Stimulated activated naive CD4-positive, alpha-beta T cell treated with Interleukin-2 at 50 U/mL for 16 hours (primary cell): Measurements from ENCODE around the gene GTPBP3.
A peak's percentile ranks its signal among the peaks of the same experiment; 100 is the strongest.

Source experiments
- DNase-seq: peaks from one replicate; lab custom pipeline; 2025; lab: John Stamatoyannopoulos, UW

The GTPBP3 gene

GRCh38 chr19:17327654-17328516, 9.5 kb upstream of the GTPBP3 start:
- peak; percentile 44 for DNase-seq

GRCh38 chr19:17328517-17329365, 8.6 kb upstream of the GTPBP3 start:
- peak; percentile 31 for DNase-seq

- DNase-seq = no peak
These were observed 7.7 kb upstream of the GTPBP3 start for GRCh38 chr19:17329366-17330261.

- no peak for DNase-seq
These were observed 6.9 kb upstream of the GTPBP3 start for GRCh38 chr19:17330262-17331044.

- no peak for DNase-seq
These were observed 6.3 kb upstream of the GTPBP3 start for GRCh38 chr19:17331045-17331558.

- DNase-seq = no peak
These were observed 5.0 kb upstream of the GTPBP3 start for GRCh38 chr19:17332360-17332676.

GRCh38 chr19:17332677-17333581, 4.4 kb upstream of the GTPBP3 start:
- DNase-seq = peak; percentile 25

GRCh38 chr19:17333611-17334413, 3.5 kb upstream of the GTPBP3 start:
- peak; percentile 81 for DNase-seq

GRCh38 chr19:17334414-17335409, 2.6 kb upstream of the GTPBP3 start, which contains the start of gene ANO8:
ANO8 (minus strand) TSS chr19:17334855; CDS start chr19:17334670, 185 bp downstream.
- peak; percentile 97 for DNase-seq

- DNase-seq = no peak
These were observed 1.8 kb upstream of the GTPBP3 start for GRCh38 chr19:17335575-17335974.

- DNase-seq = no peak
These were observed 501 bp downstream of the GTPBP3 start for GRCh38 chr19:17337675-17338432.

GRCh38 chr19:17338433-17339078, 1.2 kb downstream of the GTPBP3 start:
- no peak for DNase-seq

- DNase-seq = peak; percentile 23
These were observed 1.9 kb downstream of the GTPBP3 start for GRCh38 chr19:17339088-17339741.

- DNase-seq = no peak
These were observed 3.0 kb downstream of the GTPBP3 start for GRCh38 chr19:17340302-17340870.

GRCh38 chr19:17340871-17341357, 3.6 kb downstream of the GTPBP3 start:
- no peak for DNase-seq
